Neural progenitor cell (in vitro differentiated cells): Measurements from ENCODE around the gene ZDHHC8.

Experiments used
- CTCF ChIP-seq: fragments of 200-600 bp; sonication (generic); IDR thresholded peaks from 2 replicates; pipeline ENCODE4 v1.5.1; 2017; ENCODE audit warnings: antibody characterized with exemption, mild to moderate bottlenecking
- EZH2 ChIP-seq: fragments of 200-600 bp; sonication (generic); IDR thresholded peaks from 2 replicates; pipeline ENCODE4 v1.6.1; 2017; ENCODE audit warnings: antibody characterized with exemption, mild to moderate bottlenecking, moderate library complexity
- EZH2phosphoT487 ChIP-seq: fragments of 200-600 bp; sonication (generic); IDR thresholded peaks from 2 replicates; pipeline ENCODE4 v1.6.1; 2017; ENCODE audit warnings: antibody characterized with exemption

- TF ChIP-seq CTCF (no peak), EZH2 (no peak), EZH2phosphoT487 (no peak)
These were observed 45.5 kb upstream of the ZDHHC8 start for GRCh38 chr22:20086101-20086599.
